Choroid plexus epithelial cell (primary cell): Measurements from ENCODE around the gene TP53RK.

ENCODE experiments used
- DNase-seq: peaks from one replicate; pipeline ENCODE4 v3.0.0-alpha.2; 2010; ENCODE audit warnings: low read depth
- H3K4me3 ChIP-seq: 2 replicates; pipeline ENCODE4 v1.5.1; 2011; ENCODE audit warnings: low read depth, mild to moderate bottlenecking, control low read depth, low read length, moderate library complexity
- CTCF ChIP-seq: conservative IDR thresholded peaks from 2 replicates; pipeline ENCODE4 v1.5.1; 2011; ENCODE audit warnings: low read depth, mild to moderate bottlenecking, control low read depth, inconsistent platforms, low read length, moderate library complexity

Gene TP53RK

GRCh38 chr20:46713957-46714834 is 25.0 kb upstream of the TP53RK start:
- no peak for TF ChIP-seq CTCF
- H3K4me3 ChIP-seq, result no peak overlapping the region
- no peak for DNase-seq

- no peak overlapping the region for H3K4me3 ChIP-seq
- no peak for TF ChIP-seq CTCF
- no peak for DNase-seq
Observed at GRCh38 chr20:46712056-46712636, 22.9 kb upstream of the TP53RK start.

- TF ChIP-seq CTCF, result no peak
- peak overlapping the region; percentile 76 for H3K4me3 ChIP-seq
- DNase-seq, result no peak
Observed at GRCh38 chr20:46710153-46710913, 21.1 kb upstream of the TP53RK start.

- TF ChIP-seq CTCF, result no peak
- peak within 1 kb of the TSS; percentile 76 for H3K4me3 ChIP-seq
- DNase-seq, result peak; percentile 52
Observed at GRCh38 chr20:46709459-46710152, 20.4 kb upstream of the TP53RK start, which contains the start of gene SLC2A10. Gene SLC2A10 (plus strand): TSS chr20:46709649. CDS start chr20:46709737, 88 bp downstream.

- no peak for TF ChIP-seq CTCF
- H3K4me3 ChIP-seq, result peak overlapping the region; percentile 76
Observed at GRCh38 chr20:46709055-46709458, 19.8 kb upstream of the TP53RK start.

GRCh38 chr20:46708172-46708860 is 19.1 kb upstream of the TP53RK start:
- no peak for DNase-seq
- peak; percentile 35 for TF ChIP-seq CTCF

More at GRCh38 chr20:46709055-46709458, 19.8 kb upstream of the TP53RK start:
- no peak for DNase-seq

More at GRCh38 chr20:46708172-46708860, 19.1 kb upstream of the TP53RK start:
- no peak overlapping the region for H3K4me3 ChIP-seq
